ENCODE results near the gene LONRF2. TPM values are rescaled to one million over a fixed set of nuclear protein-coding genes. Genes with fewer than 3 reads are reported as not detected.
"Not testable (repeated sequence)": the region's sequence is repeated elsewhere in the genome, so short reads cannot be mapped to it uniquely, and the experiment has no call there.

LONRF2 gene
- polyA plus RNA-seq, 2 donors: 0.33 to 0.51 TPM

DNA sequence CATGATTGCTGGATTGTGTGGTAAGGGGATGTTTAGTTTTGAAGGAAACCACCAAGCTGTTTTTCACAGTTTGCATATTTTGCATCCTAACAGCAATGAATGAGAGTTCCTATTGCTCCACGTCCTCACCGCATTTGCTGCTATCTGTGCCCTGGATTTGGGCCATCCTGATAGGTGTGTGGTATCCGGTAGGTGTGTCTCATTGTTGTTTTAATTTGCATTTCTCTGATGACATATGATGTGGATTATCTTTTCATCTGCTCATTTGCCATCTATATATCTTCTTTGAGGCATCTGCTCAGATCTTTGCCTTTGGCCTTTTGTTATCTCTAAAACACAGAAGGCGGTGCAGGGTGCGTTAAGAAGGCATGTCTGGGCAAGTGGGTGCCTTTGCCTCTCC, 73.3 kb downstream of the LONRF2 start:
- 80 to 81% methylated on average over 5 of the region's 5 CpGs for WGBS, 2 donors
- Histone ChIP-seq H3K27me3 (ENCODE audit: control insufficient read depth in 1 of 2, insufficient read depth in 2 of 2, low read length in 2 of 2) (no peaks in the 10 kb centered on the region), H3K9me3 (ENCODE audit: control insufficient read depth in 2 of 2, insufficient read depth in 1 of 2, low read depth in 1 of 2, low read length in 1 of 2) (no peaks in the 10 kb centered on the region), H3K27ac (ENCODE audit: low read depth in 2 of 2, low read length in 1 of 2) (no peak overlapping the region), H3K4me3 (ENCODE audit: low read depth in 1 of 2, low read length in 2 of 2) (no peak overlapping the region), H3K4me1 (ENCODE audit: control insufficient read depth in 2 of 2, insufficient read depth in 2 of 2, low read length in 1 of 2) (peaks cover 0 to 2% of the 10 kb centered on the region in 2 donors), H3K36me3 (ENCODE audit: control insufficient read depth in 2 of 2, insufficient read depth in 2 of 2, low read length in 1 of 2) (no peaks in the 10 kb centered on the region)

DNA sequence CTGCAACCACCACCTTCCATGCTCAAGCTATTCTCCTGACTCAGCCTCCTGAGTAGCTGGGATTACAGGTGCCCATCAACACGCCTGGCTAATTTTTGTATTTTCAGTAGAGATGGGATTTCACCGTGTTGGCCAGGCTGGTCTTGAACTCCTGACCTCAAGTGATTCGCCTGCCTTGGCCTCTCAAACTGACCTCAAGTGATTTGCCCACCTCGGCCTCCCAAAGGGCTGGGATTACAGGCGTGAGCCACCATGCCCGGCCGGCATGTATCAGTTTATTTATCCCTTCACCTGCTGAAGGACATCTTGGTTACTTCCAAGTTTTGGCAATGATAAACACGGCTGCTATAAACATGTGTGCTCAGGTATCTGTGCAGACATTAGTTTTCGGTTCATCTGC, 73.7 kb downstream of the LONRF2 start:
- not testable (repeated sequence) for H3K4me3 ChIP-seq (ENCODE audit: low read depth in 1 of 2, low read length in 2 of 2); H3K36me3 ChIP-seq (ENCODE audit: control insufficient read depth in 2 of 2, insufficient read depth in 2 of 2, low read length in 1 of 2); H3K27me3 ChIP-seq (ENCODE audit: control insufficient read depth in 1 of 2, insufficient read depth in 2 of 2, low read length in 2 of 2); H3K27ac ChIP-seq (ENCODE audit: low read depth in 2 of 2, low read length in 1 of 2); H3K4me1 ChIP-seq (ENCODE audit: control insufficient read depth in 2 of 2, insufficient read depth in 2 of 2, low read length in 1 of 2); H3K9me3 ChIP-seq (ENCODE audit: control insufficient read depth in 2 of 2, insufficient read depth in 1 of 2, low read depth in 1 of 2, low read length in 1 of 2)
- WGBS, 2 donors: 87 to 91% methylated on average over 9 of the region's 9 CpGs

DNA sequence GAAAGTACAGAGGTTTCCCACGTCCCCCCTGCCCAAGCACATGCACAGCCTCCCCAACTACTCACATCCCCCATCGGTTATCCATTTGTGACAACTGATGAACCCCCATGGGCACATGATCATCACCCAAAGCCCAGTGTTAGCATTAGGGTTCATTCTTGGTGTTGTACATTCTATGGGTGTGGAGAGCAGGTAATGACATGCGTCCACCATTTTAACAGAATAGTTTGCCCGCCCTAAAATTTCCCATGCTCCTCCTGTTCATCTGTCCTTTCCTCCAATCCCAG, 74.3 kb downstream of the LONRF2 start:
- Histone ChIP-seq H3K27ac (ENCODE audit: low read depth in 2 of 2, low read length in 1 of 2) (no peak overlapping the region), H3K36me3 (ENCODE audit: control insufficient read depth in 2 of 2, insufficient read depth in 2 of 2, low read length in 1 of 2) (no peaks in the 10 kb centered on the region)
- 79 to 80% methylated on average over 4 of the region's 4 CpGs for WGBS, 2 donors

DNA sequence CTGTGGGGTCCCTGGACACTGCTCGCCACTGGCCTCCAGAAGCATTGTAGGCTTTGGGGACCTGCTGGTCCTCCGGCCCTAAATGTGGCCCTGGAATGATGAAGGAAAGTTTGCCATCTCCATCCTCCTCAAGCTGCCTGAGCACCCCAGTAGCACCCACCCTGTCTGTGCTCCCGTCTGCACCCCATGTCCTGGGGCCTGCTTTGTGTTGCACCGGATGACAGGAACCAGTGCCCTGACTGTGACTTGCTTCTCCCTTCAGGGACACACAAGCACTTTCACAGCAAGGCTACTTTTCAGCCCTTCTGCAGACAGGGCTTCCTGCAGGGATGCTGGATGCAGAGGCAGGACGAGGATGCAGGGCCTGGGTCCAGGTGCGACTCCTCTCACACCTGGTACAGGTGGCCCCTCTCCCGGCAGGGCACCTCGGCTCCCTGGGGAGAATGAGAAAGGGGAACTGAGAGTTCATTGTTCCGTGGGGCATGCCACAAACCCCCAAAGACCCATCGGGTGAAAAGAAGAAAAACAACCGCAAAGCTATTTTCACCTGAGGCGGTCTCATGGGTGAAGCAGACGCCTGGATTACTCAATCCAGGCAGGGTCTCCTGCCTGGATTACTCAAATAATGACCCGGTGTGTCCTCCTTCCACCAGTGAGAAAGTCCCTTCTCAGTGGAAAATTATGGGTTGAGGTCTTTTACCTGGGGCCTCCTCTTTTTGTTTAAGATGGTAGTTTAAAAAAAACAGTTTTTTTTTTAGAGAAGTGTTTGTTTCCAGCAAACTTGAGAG, 74.9 kb downstream of the LONRF2 start:
- 72 to 78% methylated on average over 14 of the region's 14 CpGs for WGBS, 2 donors
- no peaks in the 10 kb centered on the region for H3K4me1 ChIP-seq (ENCODE audit: control insufficient read depth in 2 of 2, insufficient read depth in 2 of 2, low read length in 1 of 2)
- H3K4me3 ChIP-seq (ENCODE audit: low read depth in 1 of 2, low read length in 2 of 2): no peak overlapping the region

More for the DNA sequence above, 74.3 kb downstream of the LONRF2 start:
- H3K27me3 ChIP-seq (ENCODE audit: control insufficient read depth in 1 of 2, insufficient read depth in 2 of 2, low read length in 2 of 2): no peaks in the 10 kb centered on the region
- no peaks in the 10 kb centered on the region for H3K4me1 ChIP-seq (ENCODE audit: control insufficient read depth in 2 of 2, insufficient read depth in 2 of 2, low read length in 1 of 2)
- H3K4me3 ChIP-seq (ENCODE audit: low read depth in 1 of 2, low read length in 2 of 2): no peak overlapping the region
- no peaks in the 10 kb centered on the region for H3K9me3 ChIP-seq (ENCODE audit: control insufficient read depth in 2 of 2, insufficient read depth in 1 of 2, low read depth in 1 of 2, low read length in 1 of 2)

DNA sequence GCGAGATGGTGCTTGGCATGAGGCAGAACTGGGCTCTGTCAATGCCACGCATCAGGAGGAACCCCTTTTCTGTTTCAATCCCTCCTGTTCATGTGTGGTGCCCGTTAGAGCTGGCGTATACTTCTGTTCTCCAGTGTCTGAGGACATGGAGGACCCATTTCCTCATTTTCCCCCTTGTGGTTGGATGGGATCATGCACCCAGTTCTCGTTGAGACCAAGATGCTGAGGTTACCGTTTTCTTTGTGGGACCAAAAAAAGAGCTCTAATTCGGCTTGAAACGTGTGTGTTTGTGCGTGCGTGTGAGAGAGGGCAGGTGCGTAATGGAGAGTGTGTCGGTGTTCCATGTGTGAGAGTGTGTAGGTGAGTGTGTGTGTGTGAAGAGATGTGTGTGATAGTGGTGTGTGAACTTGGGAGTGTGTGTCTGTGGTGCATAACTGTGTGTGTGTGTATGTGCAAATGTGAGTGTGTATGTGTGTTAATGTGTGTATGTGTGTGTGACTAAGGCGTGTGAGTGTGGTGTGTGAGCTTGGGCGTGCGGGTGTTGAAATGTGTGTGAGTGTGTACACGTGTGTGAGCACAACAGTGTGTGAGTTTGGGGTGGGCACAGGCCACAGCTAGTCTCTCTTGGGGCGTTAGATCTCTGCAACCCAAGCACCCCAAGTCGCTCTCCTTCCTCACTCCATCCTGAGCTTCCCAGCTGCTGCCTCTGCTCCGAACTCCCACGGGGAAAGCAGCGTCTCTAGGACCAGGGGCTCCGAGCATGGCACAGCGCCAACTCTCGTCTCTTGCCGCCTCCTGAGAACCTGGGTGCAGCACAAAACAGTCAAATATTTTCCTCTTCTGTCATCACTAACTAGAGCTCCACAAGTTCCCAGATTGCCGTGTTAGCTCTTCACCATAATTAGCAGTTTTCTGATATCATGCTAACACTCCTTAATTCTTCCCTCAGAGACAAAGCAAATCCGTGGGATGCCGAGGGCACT, 75.8 kb downstream of the LONRF2 start:
- no peak overlapping the region for H3K4me3 ChIP-seq (ENCODE audit: low read depth in 1 of 2, low read length in 2 of 2)
- no peaks in the 10 kb centered on the region for H3K9me3 ChIP-seq (ENCODE audit: control insufficient read depth in 2 of 2, insufficient read depth in 1 of 2, low read depth in 1 of 2, low read length in 1 of 2)
- H3K4me1 ChIP-seq (ENCODE audit: control insufficient read depth in 2 of 2, insufficient read depth in 2 of 2, low read length in 1 of 2): no peaks in the 10 kb centered on the region
- H3K27me3 ChIP-seq (ENCODE audit: control insufficient read depth in 1 of 2, insufficient read depth in 2 of 2, low read length in 2 of 2): peaks cover 0 to 3% of the 10 kb centered on the region in 2 donors
- 70 to 73% methylated on average over 28 of the region's 28 CpGs for WGBS, 2 donors
- no peak overlapping the region for H3K27ac ChIP-seq (ENCODE audit: low read depth in 2 of 2, low read length in 1 of 2)
- H3K36me3 ChIP-seq (ENCODE audit: control insufficient read depth in 2 of 2, insufficient read depth in 2 of 2, low read length in 1 of 2): no peaks in the 10 kb centered on the region

More for the DNA sequence above, 74.9 kb downstream of the LONRF2 start:
- Histone ChIP-seq H3K9me3 (ENCODE audit: control insufficient read depth in 2 of 2, insufficient read depth in 1 of 2, low read depth in 1 of 2, low read length in 1 of 2) (no peaks in the 10 kb centered on the region), H3K27me3 (ENCODE audit: control insufficient read depth in 1 of 2, insufficient read depth in 2 of 2, low read length in 2 of 2) (peaks cover 0 to 2% of the 10 kb centered on the region in 2 donors), H3K27ac (ENCODE audit: low read depth in 2 of 2, low read length in 1 of 2) (no peak overlapping the region), H3K36me3 (ENCODE audit: control insufficient read depth in 2 of 2, insufficient read depth in 2 of 2, low read length in 1 of 2) (no peaks in the 10 kb centered on the region)

DNA sequence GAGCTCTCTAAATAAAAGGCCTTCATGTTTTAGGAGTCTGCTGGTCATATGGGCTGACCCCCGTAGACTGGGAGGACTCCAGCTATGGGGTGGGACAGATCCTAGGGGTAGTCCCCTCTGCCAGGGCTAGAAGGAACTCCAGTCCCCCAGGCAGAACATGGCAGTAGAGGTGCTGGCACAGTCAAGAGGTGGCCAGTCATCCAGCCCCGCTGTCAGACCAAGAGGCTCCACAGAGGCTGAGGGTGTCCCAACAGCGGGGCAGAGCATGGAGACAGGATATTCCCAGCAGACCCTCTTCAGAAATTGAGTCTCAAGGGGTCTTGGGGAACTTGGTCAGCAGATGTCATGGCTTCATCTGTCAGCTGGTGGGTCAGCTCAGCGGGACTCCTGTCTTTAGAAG, 76.6 kb downstream of the LONRF2 start:
- 85 to 91% methylated on average over 4 of the region's 4 CpGs for WGBS, 2 donors
- Histone ChIP-seq H3K4me1 (ENCODE audit: control insufficient read depth in 2 of 2, insufficient read depth in 2 of 2, low read length in 1 of 2) (no peaks in the 10 kb centered on the region), H3K9me3 (ENCODE audit: control insufficient read depth in 2 of 2, insufficient read depth in 1 of 2, low read depth in 1 of 2, low read length in 1 of 2) (no peaks in the 10 kb centered on the region)

DNA sequence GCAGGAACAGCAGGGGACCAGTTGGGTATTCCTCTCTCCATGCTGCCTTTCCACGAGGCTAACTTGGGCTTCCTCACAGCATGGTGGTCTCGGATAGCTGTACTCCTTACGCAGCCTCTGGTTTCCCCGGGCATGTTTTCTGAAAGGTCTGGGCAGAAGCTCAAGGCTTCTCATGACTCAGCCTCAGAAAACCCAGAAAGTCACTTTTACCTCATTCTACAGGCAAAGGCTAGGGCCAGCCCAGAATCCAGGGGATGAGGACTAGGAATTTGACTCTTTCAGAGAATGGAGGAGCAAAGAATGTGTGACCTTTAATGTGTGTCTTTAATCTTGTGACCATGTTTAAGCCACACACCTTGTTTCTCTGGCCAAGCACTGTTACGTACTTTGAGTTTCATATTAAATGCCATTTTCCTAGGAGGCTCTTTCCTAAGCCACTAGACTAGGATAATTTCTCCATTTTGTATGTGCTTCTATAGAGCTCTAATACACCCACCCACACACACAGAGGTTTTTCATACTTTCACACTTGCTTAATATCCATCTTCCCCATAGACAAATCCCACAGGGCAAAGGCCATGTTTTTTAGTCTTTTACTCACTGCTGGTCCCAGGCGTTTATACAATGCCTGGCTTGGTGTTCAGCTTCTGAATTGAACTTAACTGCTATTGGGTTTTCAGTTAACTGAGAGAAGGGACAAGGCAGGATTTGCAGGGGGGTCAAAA, 77.3 kb downstream of the LONRF2 start:
- WGBS, 2 donors: 80 to 82% methylated on average over 6 of the region's 6 CpGs
- H3K9me3 ChIP-seq (ENCODE audit: control insufficient read depth in 2 of 2, insufficient read depth in 1 of 2, low read depth in 1 of 2, low read length in 1 of 2): no peaks in the 10 kb centered on the region
- no peak overlapping the region for H3K27ac ChIP-seq (ENCODE audit: low read depth in 2 of 2, low read length in 1 of 2)
- no peaks in the 10 kb centered on the region for H3K36me3 ChIP-seq (ENCODE audit: control insufficient read depth in 2 of 2, insufficient read depth in 2 of 2, low read length in 1 of 2)
- H3K4me3 ChIP-seq (ENCODE audit: low read depth in 1 of 2, low read length in 2 of 2): no peak overlapping the region
- H3K4me1 ChIP-seq (ENCODE audit: control insufficient read depth in 2 of 2, insufficient read depth in 2 of 2, low read length in 1 of 2): no peaks in the 10 kb centered on the region
- peaks cover 0 to 3% of the 10 kb centered on the region in 2 donors for H3K27me3 ChIP-seq (ENCODE audit: control insufficient read depth in 1 of 2, insufficient read depth in 2 of 2, low read length in 2 of 2)

More for the DNA sequence above, 76.6 kb downstream of the LONRF2 start:
- Histone ChIP-seq H3K36me3 (ENCODE audit: control insufficient read depth in 2 of 2, insufficient read depth in 2 of 2, low read length in 1 of 2) (no peaks in the 10 kb centered on the region), H3K27ac (ENCODE audit: low read depth in 2 of 2, low read length in 1 of 2) (no peak overlapping the region), H3K4me3 (ENCODE audit: low read depth in 1 of 2, low read length in 2 of 2) (no peak overlapping the region), H3K27me3 (ENCODE audit: control insufficient read depth in 1 of 2, insufficient read depth in 2 of 2, low read length in 2 of 2) (peaks cover 0 to 3% of the 10 kb centered on the region in 2 donors)

DNA sequence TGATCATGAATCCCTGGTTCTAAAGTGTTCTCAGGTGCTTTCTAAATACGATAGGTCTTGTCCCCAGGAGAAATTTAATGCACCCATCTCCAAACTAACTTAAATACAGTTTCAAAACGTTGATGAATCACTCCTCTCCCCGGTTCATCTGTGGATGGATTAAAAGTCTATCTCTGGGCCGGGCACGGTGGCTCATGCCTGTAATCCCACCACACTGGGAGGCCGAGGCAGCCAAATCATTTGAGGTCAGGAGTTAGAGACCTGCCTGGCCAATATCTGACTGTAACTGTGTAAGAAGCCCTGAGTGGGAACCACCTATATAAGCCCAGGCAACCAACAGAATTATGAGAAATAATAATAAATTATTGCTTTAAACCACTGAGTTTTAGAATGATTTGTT, 78.7 kb downstream of the LONRF2 start:
- Histone ChIP-seq H3K4me3 (ENCODE audit: low read depth in 1 of 2, low read length in 2 of 2) (no peak overlapping the region), H3K27me3 (ENCODE audit: control insufficient read depth in 1 of 2, insufficient read depth in 2 of 2, low read length in 2 of 2) (peaks cover 0 to 3% of the 10 kb centered on the region in 2 donors), H3K4me1 (ENCODE audit: control insufficient read depth in 2 of 2, insufficient read depth in 2 of 2, low read length in 1 of 2) (no peaks in the 10 kb centered on the region), H3K27ac (ENCODE audit: low read depth in 2 of 2, low read length in 1 of 2) (no peak overlapping the region), H3K36me3 (ENCODE audit: control insufficient read depth in 2 of 2, insufficient read depth in 2 of 2, low read length in 1 of 2) (no peaks in the 10 kb centered on the region), H3K9me3 (ENCODE audit: control insufficient read depth in 2 of 2, insufficient read depth in 1 of 2, low read depth in 1 of 2, low read length in 1 of 2) (no peaks in the 10 kb centered on the region)
- whole genome bisulfite sequencing, 2 donors: 78 to 81% methylated on average over 6 of the region's 6 CpGs

DNA sequence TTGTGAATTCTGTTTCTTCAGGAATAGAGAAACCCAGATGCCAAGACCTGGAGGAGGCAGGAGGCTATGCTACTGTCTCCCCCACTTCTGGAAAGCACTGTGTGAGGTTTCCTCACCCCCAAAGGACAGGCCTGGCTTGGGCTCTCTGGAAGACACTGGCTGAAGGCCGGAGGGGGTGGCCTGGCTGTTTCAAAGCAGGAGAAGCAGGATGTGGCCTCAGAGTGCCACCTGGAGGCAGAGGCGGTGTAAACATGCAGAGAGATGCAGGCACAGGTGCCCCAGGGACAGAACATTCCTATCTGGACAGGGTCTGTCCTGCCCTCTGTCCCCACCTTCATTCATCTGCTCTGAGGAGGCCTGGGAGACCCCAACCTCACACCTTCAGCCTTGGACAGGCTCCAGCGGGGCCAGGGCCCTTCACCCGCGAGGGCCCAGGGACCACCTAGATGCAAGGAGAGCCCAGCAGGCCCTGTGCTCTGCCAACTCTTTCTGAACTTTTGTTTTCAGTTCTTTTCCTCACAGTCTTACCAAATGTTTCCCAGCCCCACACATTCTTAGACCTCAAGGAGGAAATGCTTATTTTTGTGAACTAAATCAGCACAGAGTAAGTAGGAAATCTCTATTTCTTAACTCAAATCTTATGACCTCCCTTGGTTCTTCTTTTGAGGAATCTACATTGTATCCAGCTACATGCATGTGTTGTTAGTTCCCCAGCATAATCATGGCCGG, 79.2 kb downstream of the LONRF2 start:
- H3K27ac ChIP-seq (ENCODE audit: low read depth in 2 of 2, low read length in 1 of 2): no peak overlapping the region
- no peak overlapping the region for H3K4me3 ChIP-seq (ENCODE audit: low read depth in 1 of 2, low read length in 2 of 2)
- no peaks in the 10 kb centered on the region for H3K36me3 ChIP-seq (ENCODE audit: control insufficient read depth in 2 of 2, insufficient read depth in 2 of 2, low read length in 1 of 2)
- 60% methylated on average over 6 of the region's 6 CpGs for WGBS, 2 donors
- no peaks in the 10 kb centered on the region for H3K9me3 ChIP-seq (ENCODE audit: control insufficient read depth in 2 of 2, insufficient read depth in 1 of 2, low read depth in 1 of 2, low read length in 1 of 2)
- H3K27me3 ChIP-seq (ENCODE audit: control insufficient read depth in 1 of 2, insufficient read depth in 2 of 2, low read length in 2 of 2): peaks cover 0 to 3% of the 10 kb centered on the region in 2 donors
- no peaks in the 10 kb centered on the region for H3K4me1 ChIP-seq (ENCODE audit: control insufficient read depth in 2 of 2, insufficient read depth in 2 of 2, low read length in 1 of 2)

Measured in esophagus (tissue), 2 donors.